ENCODE results near the gene IRF2. TPM values are rescaled to one million over a fixed set of nuclear protein-coding genes. Genes with fewer than 3 reads are reported as not detected.

Gene IRF2
- total and polyA plus RNA-seq, 2 of the 8 experiments (the other 6 are each of a cell fraction or from before 2014, with no cell fraction given) = 13.8 to 17.0 TPM

- TF ChIP-seq CTCF (IDR thresholded peaks at IDR 0.05; ENCODE audit: control extremely low read depth in 1 of 3, insufficient read depth in 1 of 3, low read depth in 1 of 3, low read length in 3 of 3) (no peak; a peak in 1 of 4 replicates), SIN3A (conservative IDR thresholded peaks at IDR 0.05 in 1 of 2, IDR thresholded peaks at IDR 0.05 in 1 of 2; ENCODE audit: low read depth in 1 of 2, low read length in 2 of 2) (peak in 1 of 2 experiments; percentile 47; a peak in 1 of 4 replicates), SIRT6 (IDR thresholded peaks at IDR 0.05; ENCODE audit: low read length) (no peak), KDM1A (IDR thresholded peaks at IDR 0.05; ENCODE audit: borderline replicate concordance, low read length) (no peak), CREB1 (IDR thresholded peaks at IDR 0.05) (no peak), ASH2L (IDR thresholded peaks at IDR 0.05; ENCODE audit: low read length) (peak; percentile 90), RFX5 (IDR thresholded peaks at IDR 0.05; ENCODE audit: borderline replicate concordance, low read depth, low read length) (no peak), JUND (IDR thresholded peaks at IDR 0.05; ENCODE audit: low read length) (no peak), RBBP5 (IDR thresholded peaks at IDR 0.05; ENCODE audit: borderline replicate concordance, low read depth, low read length) (peak; percentile 75; the same call in 1 of the 2 replicates), EGR1 (IDR thresholded peaks at IDR 0.05; ENCODE audit: borderline replicate concordance, low read depth, low read length) (no peak), POLR2A (IDR thresholded peaks at IDR 0.05; ENCODE audit: control extremely low read depth in 1 of 2, low read depth in 2 of 2, low read length in 2 of 2) (peak in 1 of 2 experiments; percentile 56; a peak in 2 of 3 replicates), TAF7 (optimal IDR thresholded peaks at IDR 0.05; ENCODE audit: borderline replicate concordance, low read depth, low read length) (no peak), GTF2F1 (IDR thresholded peaks at IDR 0.05; ENCODE audit: borderline replicate concordance, low read depth, low read length) (no peak), PHF8 (conservative IDR thresholded peaks at IDR 0.05; ENCODE audit: low read depth, low read length) (peak; percentile 59; the same call in 1 of the 2 replicates), CHD2 (IDR thresholded peaks at IDR 0.05; ENCODE audit: low read length) (no peak), GABPA (IDR thresholded peaks at IDR 0.05; ENCODE audit: borderline replicate concordance, insufficient read depth, low read length) (0 out of 2 replicates have a peak, but pooled peaks have one; percentile 35), BACH1 (IDR thresholded peaks at IDR 0.05; ENCODE audit: low read length) (no peak), SP4 (IDR thresholded peaks at IDR 0.05; ENCODE audit: low read length) (no peak), HDAC2 (IDR thresholded peaks at IDR 0.05; ENCODE audit: borderline replicate concordance in 1 of 2, low read depth in 2 of 2, low read length in 2 of 2) (0 out of 4 replicates have a peak, but pooled peaks have one; percentile 5 to 37)
- TF ChIP-seq, protein P1, sequence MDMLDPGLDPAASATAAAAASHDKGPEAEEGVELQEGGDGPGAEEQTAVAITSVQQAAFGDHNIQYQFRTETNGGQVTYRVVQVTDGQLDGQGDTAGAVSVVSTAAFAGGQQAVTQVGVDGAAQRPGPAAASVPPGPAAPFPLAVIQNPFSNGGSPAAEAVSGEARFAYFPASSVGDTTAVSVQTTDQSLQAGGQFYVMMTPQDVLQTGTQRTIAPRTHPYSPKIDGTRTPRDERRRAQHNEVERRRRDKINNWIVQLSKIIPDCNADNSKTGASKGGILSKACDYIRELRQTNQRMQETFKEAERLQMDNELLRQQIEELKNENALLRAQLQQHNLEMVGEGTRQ (IDR thresholded peaks at IDR 0.05; ENCODE audit: low read length) = no peak
Measured at GRCh38 chr4:184472614-184473498, 1.5 kb downstream of the IRF2 start (continued).
